HG03469 (cell line): ENCODE data around the gene CFP.
"Not testable (repeated sequence)": the region's sequence is repeated elsewhere in the genome, so short reads cannot be mapped to it uniquely, and the experiment has no call there.

Experiments used
- ATAC-seq: cut with Tn5 transposase; IDR thresholded peaks from one replicate; pipeline ENCODE4 v1.9.1; 2021; ENCODE audit warnings: mild to moderate bottlenecking, moderate library complexity, moderate number of reproducible peaks; ENCODE audit not compliant: unreplicated experiment

Gene CFP

GRCh38 chrX:47629419-47630200 lies at the start of gene CFP:
CFP (minus strand) TSS chrX:47629930; CDS start chrX:47629844, 86 bp downstream.
- ATAC-seq = no peak

GRCh38 chrX:47675959-47676859 lies 46.5 kb upstream of the CFP start:
- not testable (repeated sequence) for ATAC-seq

- no peak for ATAC-seq
Observed at GRCh38 chrX:47674776-47675175, 45.0 kb upstream of the CFP start.

- not testable (repeated sequence) for ATAC-seq
Observed at GRCh38 chrX:47665797-47666196, 36.1 kb upstream of the CFP start.

- no peak for ATAC-seq
Observed at GRCh38 chrX:47664737-47665136, 35.0 kb upstream of the CFP start.

- ATAC-seq = no peak
Observed at GRCh38 chrX:47662144-47662657, 32.5 kb upstream of the CFP start.

GRCh38 chrX:47661539-47661938 lies 31.8 kb upstream of the CFP start:
- ATAC-seq = no peak

GRCh38 chrX:47659421-47659726 lies 29.6 kb upstream of the CFP start:
- ATAC-seq = no peak

- ATAC-seq = peak; percentile 66
Observed at GRCh38 chrX:47658684-47659420, 29.1 kb upstream of the CFP start, which contains the start of gene UXT. UXT (minus strand) TSS chrX:47659180; CDS start chrX:47658927, 253 bp downstream.

GRCh38 chrX:47658301-47658683 lies 28.6 kb upstream of the CFP start:
- no peak for ATAC-seq

- ATAC-seq = no peak
Observed at GRCh38 chrX:47651043-47651905, 21.5 kb upstream of the CFP start.

- ATAC-seq = peak; percentile 68
Observed at GRCh38 chrX:47650164-47651042, 20.7 kb upstream of the CFP start, which contains the start of gene ELK1. ELK1 (minus strand) TSS chrX:47650563; CDS start chrX:47641441, 9,122 bp downstream.

GRCh38 chrX:47649781-47650163 lies 20.0 kb upstream of the CFP start:
- no peak for ATAC-seq

GRCh38 chrX:47649271-47649670 lies 19.5 kb upstream of the CFP start:
- ATAC-seq = no peak

GRCh38 chrX:47648376-47648775 lies 18.6 kb upstream of the CFP start:
- no peak for ATAC-seq

- ATAC-seq = no peak
Observed at GRCh38 chrX:47646636-47647035, 16.9 kb upstream of the CFP start.

GRCh38 chrX:47645530-47645929 lies 15.8 kb upstream of the CFP start:
- no peak for ATAC-seq

GRCh38 chrX:47644557-47645091 lies 14.9 kb upstream of the CFP start:
- ATAC-seq = no peak

- no peak for ATAC-seq
Observed at GRCh38 chrX:47643926-47644325, 14.2 kb upstream of the CFP start.
